ENCODE data around the gene RRP7A.
"Not testable (repeated sequence)": the region's sequence is repeated elsewhere in the genome, so short reads cannot be mapped to it uniquely, and the experiment has no call there.

RRP7A gene

GRCh38 chr22:42519525-42520401 is at the start of gene RRP7A:
Gene RRP7A, minus strand, starts transcription at chr22:42519796. Its CDS starts 10 bp downstream, at chr22:42519786.
- DNase-seq = peak; percentile 49

GRCh38 chr22:42567950-42568349 is 48.4 kb upstream of the RRP7A start:
- DNase-seq = not testable (repeated sequence)

GRCh38 chr22:42565956-42566355 is 46.4 kb upstream of the RRP7A start:
- DNase-seq = no peak

GRCh38 chr22:42564699-42565098 is 45.1 kb upstream of the RRP7A start:
- no peak for DNase-seq

- not testable (repeated sequence) for DNase-seq
These were observed 44.3 kb upstream of the RRP7A start for GRCh38 chr22:42563943-42564342.

GRCh38 chr22:42562684-42563083 is 43.1 kb upstream of the RRP7A start:
- DNase-seq = no peak

GRCh38 chr22:42562279-42562678 is 42.7 kb upstream of the RRP7A start:
- no peak for DNase-seq

GRCh38 chr22:42561856-42562255 is 42.3 kb upstream of the RRP7A start:
- no peak for DNase-seq

GRCh38 chr22:42560781-42561180 is 41.2 kb upstream of the RRP7A start:
- DNase-seq = no peak

- no peak for DNase-seq
These were observed 40.8 kb upstream of the RRP7A start for GRCh38 chr22:42560381-42560780.

- DNase-seq = peak; percentile 62
These were observed 34.1 kb upstream of the RRP7A start, which contains the start of gene SERHL2 for GRCh38 chr22:42553475-42554361. Gene SERHL2, plus strand, starts transcription at chr22:42553956. Its CDS starts 65 bp downstream, at chr22:42554021.

- not testable (repeated sequence) for DNase-seq
These were observed 32.7 kb upstream of the RRP7A start for GRCh38 chr22:42552294-42552647.

GRCh38 chr22:42549331-42550060 is 29.9 kb upstream of the RRP7A start:
- DNase-seq = no peak

- no peak for DNase-seq
These were observed 29.2 kb upstream of the RRP7A start for GRCh38 chr22:42548597-42549330.

- DNase-seq = not testable (repeated sequence)
These were observed 28.5 kb upstream of the RRP7A start for GRCh38 chr22:42548126-42548525.

GRCh38 chr22:42547562-42547961 is 28.0 kb upstream of the RRP7A start:
- no peak for DNase-seq

- no peak for DNase-seq
These were observed 25.1 kb upstream of the RRP7A start for GRCh38 chr22:42544686-42545085.

- DNase-seq = not testable (repeated sequence)
These were observed 19.7 kb upstream of the RRP7A start for GRCh38 chr22:42539236-42539771.

GRCh38 chr22:42537199-42537831 is 17.7 kb upstream of the RRP7A start:
- not testable (repeated sequence) for DNase-seq

- not testable (repeated sequence) for DNase-seq
These were observed 17.0 kb upstream of the RRP7A start for GRCh38 chr22:42536634-42537033.

GRCh38 chr22:42536166-42536565 is 16.6 kb upstream of the RRP7A start:
- DNase-seq = no peak

Data from NCI-H1694 (cell line).